ENCODE data around the gene ZSWIM5.

The ZSWIM5 gene

GRCh38 chr1:45191418-45191783, 15.0 kb downstream of the ZSWIM5 start:
- no peak for TF ChIP-seq CTCF (IDR thresholded peaks at IDR 0.05)

GRCh38 chr1:45187725-45188124, 18.7 kb downstream of the ZSWIM5 start:
- TF ChIP-seq CTCF (IDR thresholded peaks at IDR 0.05), result no peak

- no peak for TF ChIP-seq CTCF (IDR thresholded peaks at IDR 0.05)
These were observed 29.0 kb downstream of the ZSWIM5 start for GRCh38 chr1:45177452-45177851.

GRCh38 chr1:45172764-45173163, 33.6 kb downstream of the ZSWIM5 start:
- no peak for TF ChIP-seq CTCF (IDR thresholded peaks at IDR 0.05)

GRCh38 chr1:45172005-45172404, 34.4 kb downstream of the ZSWIM5 start:
- no peak for TF ChIP-seq CTCF (IDR thresholded peaks at IDR 0.05)

GRCh38 chr1:45171575-45171974, 34.8 kb downstream of the ZSWIM5 start:
- TF ChIP-seq CTCF (IDR thresholded peaks at IDR 0.05), result no peak

- no peak for TF ChIP-seq CTCF (IDR thresholded peaks at IDR 0.05)
These were observed 36.2 kb downstream of the ZSWIM5 start for GRCh38 chr1:45170151-45170742.

GRCh38 chr1:45155957-45156356, 50.4 kb downstream of the ZSWIM5 start:
- TF ChIP-seq CTCF (IDR thresholded peaks at IDR 0.05), result no peak
